NCI-H1092 (cell line): Measurements from ENCODE around the gene RCBTB1.
"Not testable (repeated sequence)": the region's sequence is repeated elsewhere in the genome, so short reads cannot be mapped to it uniquely, and the experiment has no call there.

Experiments
- DNase-seq: peaks from one replicate; lab custom pipeline; 2025; lab: John Stamatoyannopoulos, UW

Gene RCBTB1

GRCh38 chr13:49516467-49516866 lies 68.9 kb downstream of the RCBTB1 start:
- DNase-seq: no peak

- DNase-seq: no peak
Measured at GRCh38 chr13:49512578-49512977, 72.8 kb downstream of the RCBTB1 start.

- no peak for DNase-seq
Measured at GRCh38 chr13:49503951-49504350, 81.4 kb downstream of the RCBTB1 start.

GRCh38 chr13:49502954-49503353 lies 82.4 kb downstream of the RCBTB1 start:
- no peak for DNase-seq

GRCh38 chr13:49499889-49500660 lies 85.3 kb downstream of the RCBTB1 start:
- DNase-seq: no peak

GRCh38 chr13:49498206-49498605 lies 87.2 kb downstream of the RCBTB1 start:
- no peak for DNase-seq

- no peak for DNase-seq
Measured at GRCh38 chr13:49497272-49497671, 88.1 kb downstream of the RCBTB1 start.

- not testable (repeated sequence) for DNase-seq
Measured at GRCh38 chr13:49496837-49497236, 88.5 kb downstream of the RCBTB1 start.

GRCh38 chr13:49495783-49496762 lies 89.3 kb downstream of the RCBTB1 start, which contains the start of gene PHF11:
Gene PHF11, plus strand, starts transcription at chr13:49495953. Its CDS starts 49 bp downstream, at chr13:49496002.
- no peak for DNase-seq

- no peak for DNase-seq
Measured at GRCh38 chr13:49494645-49495044, 90.7 kb downstream of the RCBTB1 start.

- no peak for DNase-seq
Measured at GRCh38 chr13:49488563-49488962, 96.8 kb downstream of the RCBTB1 start.
